Activated CD8-positive, alpha-beta memory T cell treated with anti-CD3 and anti-CD28 coated beads, Interleukin-2, amount 10 ng/mL, durations not matched to agents 7 days and 5 days (primary cell): ENCODE data around the gene PP2D1. TPM values are rescaled to one million over a fixed set of nuclear protein-coding genes. Genes with fewer than 3 reads are reported as not detected.
"Not testable (repeated sequence)": the region's sequence is repeated elsewhere in the genome, so short reads cannot be mapped to it uniquely, and the experiment has no call there.

Source experiments
- ATAC-seq: fragments of 150-1000 bp; cut with Tn5 transposase; one replicate; pipeline ENCODE4 v1.10.0; 2021; ENCODE audit warnings: moderate library complexity
- CTCF ChIA-PET: fragments of 350-600 bp; sonication (Branson Sonifier 250); formaldehyde crosslinking; loops from one replicate; lab custom pipeline; 2021; ENCODE audit warnings: antibody characterized with exemption; lab: Charles Lee
- DNase-seq: peaks from one replicate; pipeline ENCODE4 v3.0.0-alpha.2; 2020
- H3K27ac Mint-ChIP-seq: one replicate; pipeline ENCODE4 v1.8.0; 2021; ENCODE audit warnings: mild to moderate bottlenecking, mixed read lengths
- H3K27me3 Mint-ChIP-seq: one replicate; pipeline ENCODE4 v1.8.0; 2021; ENCODE audit warnings: mixed read lengths
- H3K36me3 Mint-ChIP-seq: one replicate; pipeline ENCODE4 v1.8.0; 2021; ENCODE audit warnings: mild to moderate bottlenecking, mixed read lengths
- H3K4me1 Mint-ChIP-seq: one replicate; pipeline ENCODE4 v1.8.0; 2021; ENCODE audit warnings: mixed read lengths
- H3K4me3 Mint-ChIP-seq: one replicate; pipeline ENCODE4 v1.8.0; 2021; ENCODE audit warnings: mild to moderate bottlenecking, moderate library complexity, mixed read lengths
- H3K9me3 Mint-ChIP-seq: one replicate; pipeline ENCODE4 v1.8.0; 2022; ENCODE audit warnings: low read depth, mixed read lengths
- total RNA-seq, 2 experiments: library from RNA; stranded (reverse); gene quantifications; one replicate each; pipeline ENCODE4 v1.2.3, GENCODE V29; 2021

The PP2D1 gene
- total RNA-seq, 2 experiments from 2014 or later: not detected

DNA sequence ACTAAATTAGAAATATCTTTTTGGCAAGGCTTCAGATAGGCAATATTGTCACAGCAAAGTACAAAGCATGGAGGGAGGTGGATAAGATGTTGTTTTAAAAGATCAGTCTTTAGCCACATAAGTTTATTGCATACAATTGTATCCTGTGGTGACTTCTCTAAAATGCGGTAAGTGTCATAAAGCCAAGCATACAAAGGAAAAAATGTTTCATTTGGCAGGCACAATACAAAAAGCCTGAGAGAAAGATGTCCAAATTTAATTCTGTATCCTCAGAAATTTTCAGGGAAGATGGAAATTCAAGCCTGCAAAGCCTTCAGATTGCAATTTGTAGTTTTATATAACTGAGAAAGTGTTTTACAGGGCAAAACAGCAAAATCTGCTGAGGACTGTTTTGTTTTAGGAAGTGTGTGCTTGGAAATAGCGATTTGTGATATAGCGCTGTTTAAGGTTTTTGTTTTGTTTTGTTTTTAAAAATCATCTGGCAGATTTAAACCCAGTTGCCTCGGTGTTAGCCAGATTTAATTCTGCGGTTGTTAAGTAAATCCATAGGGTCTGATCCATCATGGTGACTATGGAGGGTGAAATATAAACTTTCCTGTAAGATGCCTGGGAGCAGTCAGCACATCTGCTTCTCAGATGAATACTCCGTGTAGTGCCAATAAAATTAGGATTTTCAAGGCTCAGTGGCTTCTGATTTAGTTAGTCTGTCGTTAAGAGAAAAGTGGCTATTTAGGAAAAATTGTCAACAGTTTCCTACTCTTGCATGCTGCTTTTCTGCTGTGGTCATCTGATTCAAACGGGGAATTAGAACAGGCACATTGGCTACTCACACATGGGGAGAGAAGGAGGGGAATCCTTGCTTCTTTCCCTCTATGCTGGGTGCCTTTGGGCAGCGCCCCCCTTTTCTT lies 36.2 kb upstream of the PP2D1 start:
- H3K4me1 Mint-ChIP-seq: peaks cover 73% of the 10 kb centered on the region
- H3K36me3 Mint-ChIP-seq: peaks cover 43% of the 10 kb centered on the region
- no peak overlapping the region for H3K27ac Mint-ChIP-seq
- CTCF ChIA-PET: no interaction called here
- no peaks in the 10 kb centered on the region for H3K9me3 Mint-ChIP-seq
- H3K27me3 Mint-ChIP-seq: no peaks in the 10 kb centered on the region
- no peak overlapping the region for H3K4me3 Mint-ChIP-seq
- DNase-seq (no peak), ATAC-seq (no peak)

DNA sequence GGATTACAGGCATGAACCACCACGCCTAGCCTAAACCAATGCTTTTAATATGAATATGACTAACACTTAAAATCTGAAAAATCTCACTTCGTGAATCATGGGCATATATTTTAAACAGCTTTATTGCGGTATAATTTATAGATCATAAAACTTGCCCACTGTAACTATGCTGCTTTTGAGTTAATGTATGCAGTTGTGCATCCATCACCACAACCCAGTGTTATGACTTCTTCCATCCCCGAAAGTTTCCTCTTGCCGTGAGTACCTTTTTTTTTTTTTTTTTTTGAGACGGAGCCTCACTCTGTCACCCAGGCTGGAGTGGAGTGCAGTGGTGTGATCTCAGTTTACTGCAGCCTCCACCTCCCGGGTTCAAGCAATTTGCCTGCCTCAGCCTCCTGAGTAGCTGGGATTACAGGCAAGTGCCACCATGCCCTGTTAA lies 35.3 kb upstream of the PP2D1 start:
- Mint-ChIP-seq H3K36me3 (peaks cover 46% of the 10 kb centered on the region), H3K9me3 (no peaks in the 10 kb centered on the region), H3K27ac (peak overlapping the region; percentile 11), H3K4me3 (peak overlapping the region; percentile 17), H3K4me1 (peaks cover 74% of the 10 kb centered on the region), H3K27me3 (no peaks in the 10 kb centered on the region)
- no peak for DNase-seq
- ATAC-seq: no peak
- CTCF ChIA-PET: no interaction called here

DNA sequence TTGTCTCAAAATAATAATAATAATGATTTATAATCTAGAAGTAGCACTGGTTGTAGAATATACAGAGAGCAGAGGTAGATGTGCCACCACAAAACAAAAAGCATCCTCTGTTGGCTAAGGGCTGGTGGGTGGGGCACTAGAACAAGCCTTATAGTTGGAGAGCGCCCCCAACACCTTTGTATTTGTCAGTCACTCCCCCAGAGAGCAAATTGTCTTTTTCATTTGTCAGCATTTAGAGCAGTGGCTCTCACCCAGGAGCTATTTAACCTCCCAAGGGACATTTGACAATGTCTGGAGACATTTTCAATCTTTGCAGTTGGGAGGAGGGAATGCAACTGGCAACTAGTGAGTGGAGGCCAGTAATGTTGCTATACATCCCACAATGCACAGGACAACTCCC lies 34.5 kb upstream of the PP2D1 start:
- H3K4me3 Mint-ChIP-seq: no peak overlapping the region
- DNase-seq: no peak
- H3K9me3 Mint-ChIP-seq: no peaks in the 10 kb centered on the region
- H3K36me3 Mint-ChIP-seq: peaks cover 47% of the 10 kb centered on the region
- H3K27me3 Mint-ChIP-seq: no peaks in the 10 kb centered on the region
- no peak for ATAC-seq
- no peak overlapping the region for H3K27ac Mint-ChIP-seq
- H3K4me1 Mint-ChIP-seq: peaks cover 75% of the 10 kb centered on the region
- CTCF ChIA-PET: no interaction called here

DNA sequence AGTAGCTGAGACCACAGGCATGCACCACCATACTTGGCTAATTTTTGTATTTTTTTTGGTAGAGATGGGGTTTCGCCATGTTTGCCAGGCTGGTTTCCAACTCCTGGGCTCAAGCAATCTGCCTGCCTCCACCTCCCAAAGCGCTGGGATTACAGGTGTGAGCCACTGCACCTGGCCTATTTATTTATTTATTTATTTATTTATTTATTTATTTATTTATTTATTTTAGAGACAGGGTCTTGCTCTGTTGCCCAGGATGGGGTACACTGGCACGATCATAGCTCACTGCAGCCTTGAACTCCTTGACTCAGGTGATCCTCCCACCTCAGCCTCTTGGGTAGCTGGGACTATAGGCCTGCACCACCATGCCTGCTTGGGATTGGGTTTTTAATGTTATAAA lies 33.1 kb upstream of the PP2D1 start:
- ATAC-seq, H3K4me3 Mint-ChIP-seq, DNase-seq, CTCF ChIA-PET, H3K9me3 Mint-ChIP-seq, H3K27me3 Mint-ChIP-seq, H3K27ac Mint-ChIP-seq: not testable (repeated sequence)
- H3K4me1 Mint-ChIP-seq: peaks cover 66% of the 10 kb centered on the region
- H3K36me3 Mint-ChIP-seq: peaks cover 44% of the 10 kb centered on the region

DNA sequence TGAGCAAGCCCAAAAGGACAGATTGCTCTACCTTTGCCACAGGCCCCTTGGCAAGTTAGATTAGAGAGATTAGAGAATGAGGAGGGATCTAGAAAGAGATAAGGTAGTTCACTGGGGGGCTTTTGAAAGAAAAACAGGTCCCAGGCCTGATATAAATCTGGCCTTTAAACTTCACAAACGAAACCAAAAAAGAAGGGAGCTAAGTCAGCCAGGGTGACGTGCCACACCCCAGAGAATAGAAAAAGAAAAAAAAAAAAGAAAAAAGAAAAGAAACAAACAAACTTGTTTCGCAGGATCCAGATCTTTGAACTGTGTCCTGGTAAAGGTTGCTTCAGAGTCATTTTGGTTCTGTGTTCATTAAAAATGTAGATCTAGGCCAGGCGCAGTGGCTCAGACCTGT lies 31.8 kb upstream of the PP2D1 start:
- H3K9me3 Mint-ChIP-seq: no peaks in the 10 kb centered on the region
- peaks cover 36% of the 10 kb centered on the region for H3K36me3 Mint-ChIP-seq
- H3K4me3 Mint-ChIP-seq: peak overlapping the region; percentile 93
- peaks cover 60% of the 10 kb centered on the region for H3K4me1 Mint-ChIP-seq
- no peaks in the 10 kb centered on the region for H3K27me3 Mint-ChIP-seq
- CTCF ChIA-PET: interaction anchor here (1.1 to 2.0 kb wide), 6 partner anchors 8 to 61 kb away, joined by 3 to 5 read pairs (median 4); no protein-coding TSS in a partner anchor
- peak overlapping the region; percentile 97 for H3K27ac Mint-ChIP-seq
- DNase-seq (no peak), ATAC-seq (no peak)

DNA sequence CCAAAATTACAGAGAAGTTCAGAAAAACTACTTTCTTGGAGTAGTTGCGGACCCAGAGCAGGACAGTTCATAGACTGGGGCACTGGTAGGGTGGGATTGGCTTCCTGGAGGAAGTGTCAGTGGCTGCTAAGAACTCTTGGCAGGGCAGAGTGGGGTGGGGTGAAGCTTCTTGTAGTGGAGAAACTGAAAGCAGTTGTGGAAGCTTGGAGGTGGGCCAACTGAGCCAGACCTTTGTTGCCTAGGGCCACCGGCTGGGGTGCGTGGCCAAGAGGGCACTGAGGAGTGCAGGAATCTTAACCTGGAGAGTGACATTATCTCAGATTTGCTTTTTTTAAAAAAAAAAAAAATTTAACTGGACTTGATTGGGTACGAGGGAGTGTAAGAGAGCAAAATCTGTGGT lies 31.3 kb upstream of the PP2D1 start:
- ATAC-seq: peak; percentile 28
- CTCF ChIA-PET: interaction anchor here (1.1 to 2.0 kb wide), 6 partner anchors 8 to 61 kb away, joined by 3 to 5 read pairs (median 4); no protein-coding TSS in a partner anchor
- peak; percentile 78 for DNase-seq
- Mint-ChIP-seq H3K9me3 (no peaks in the 10 kb centered on the region), H3K4me1 (peaks cover 62% of the 10 kb centered on the region), H3K36me3 (peaks cover 34% of the 10 kb centered on the region), H3K27ac (peak overlapping the region; percentile 97), H3K27me3 (no peaks in the 10 kb centered on the region), H3K4me3 (peak overlapping the region; percentile 93)

DNA sequence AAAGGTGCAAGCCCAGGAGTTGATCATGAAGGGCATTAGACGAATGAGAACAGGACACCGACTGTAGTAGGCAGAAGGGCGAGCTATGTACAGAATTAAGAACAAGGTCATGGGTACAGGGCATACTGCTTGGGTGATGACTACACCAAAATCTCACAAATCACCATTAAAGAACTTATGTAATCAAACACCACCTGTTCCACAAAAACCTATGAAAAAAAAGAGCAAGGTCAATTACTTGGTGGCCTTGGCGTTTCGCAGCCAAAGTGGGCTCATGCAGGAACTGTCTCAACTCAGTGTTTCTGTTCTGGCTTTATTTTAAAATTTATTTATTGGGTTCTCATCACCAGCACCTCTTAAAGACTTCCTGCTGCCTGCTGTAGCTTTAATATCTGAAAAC lies 30.3 kb upstream of the PP2D1 start:
- Mint-ChIP-seq H3K4me3 (peak overlapping the region; percentile 93), H3K27ac (peak overlapping the region; percentile 97), H3K27me3 (no peaks in the 10 kb centered on the region), H3K36me3 (peaks cover 27% of the 10 kb centered on the region), H3K4me1 (peaks cover 61% of the 10 kb centered on the region), H3K9me3 (no peaks in the 10 kb centered on the region)
- DNase-seq (no peak), ATAC-seq (no peak)
- CTCF ChIA-PET: interaction anchor here (0.9 to 2.7 kb wide), 4 partner anchors 9 to 16 kb away, joined by 4 to 15 read pairs (median 5); no protein-coding TSS in a partner anchor

DNA sequence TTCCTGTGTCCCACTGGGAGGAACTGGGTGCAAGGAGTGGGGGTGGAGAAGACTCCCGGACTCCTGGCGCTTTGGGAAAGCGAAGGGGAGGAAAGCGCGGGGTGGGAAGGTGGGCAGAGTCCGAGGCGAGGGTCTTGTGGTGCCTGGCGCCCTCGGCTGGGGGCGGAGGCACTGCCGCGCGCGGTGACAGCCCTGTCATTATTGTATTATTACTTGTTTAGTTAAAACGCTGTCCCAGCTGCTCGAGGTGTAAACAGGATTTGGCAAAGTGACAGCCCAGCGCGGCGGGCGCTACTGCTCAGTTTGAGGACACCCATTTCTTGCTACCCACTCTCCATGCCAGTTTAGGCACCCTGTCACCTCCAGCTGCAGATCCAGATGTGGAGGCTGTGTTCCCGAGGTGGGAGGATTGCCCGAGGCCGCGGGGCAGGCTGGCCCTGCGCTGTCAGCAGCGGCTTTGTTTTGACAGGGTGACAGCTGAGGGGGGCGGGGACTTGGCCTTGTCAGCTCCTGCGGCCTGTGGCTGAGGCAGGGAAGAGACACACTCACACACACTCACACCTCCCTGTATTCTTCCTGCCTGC lies 29.2 kb upstream of the PP2D1 start:
- Mint-ChIP-seq H3K4me1 (peaks cover 56% of the 10 kb centered on the region), H3K27me3 (no peaks in the 10 kb centered on the region), H3K27ac (peak overlapping the region; percentile 97), H3K9me3 (no peaks in the 10 kb centered on the region), H3K36me3 (peaks cover 21% of the 10 kb centered on the region), H3K4me3 (peak overlapping the region; percentile 93)
- peak; percentile 90 for DNase-seq
- CTCF ChIA-PET: interaction anchor here (0.7 to 2.7 kb wide), 7 partner anchors 10 to 145 kb away, joined by 3 to 15 read pairs (median 5); partner anchors contain the start of gene SGO1
- ATAC-seq: peak; percentile 52

DNA sequence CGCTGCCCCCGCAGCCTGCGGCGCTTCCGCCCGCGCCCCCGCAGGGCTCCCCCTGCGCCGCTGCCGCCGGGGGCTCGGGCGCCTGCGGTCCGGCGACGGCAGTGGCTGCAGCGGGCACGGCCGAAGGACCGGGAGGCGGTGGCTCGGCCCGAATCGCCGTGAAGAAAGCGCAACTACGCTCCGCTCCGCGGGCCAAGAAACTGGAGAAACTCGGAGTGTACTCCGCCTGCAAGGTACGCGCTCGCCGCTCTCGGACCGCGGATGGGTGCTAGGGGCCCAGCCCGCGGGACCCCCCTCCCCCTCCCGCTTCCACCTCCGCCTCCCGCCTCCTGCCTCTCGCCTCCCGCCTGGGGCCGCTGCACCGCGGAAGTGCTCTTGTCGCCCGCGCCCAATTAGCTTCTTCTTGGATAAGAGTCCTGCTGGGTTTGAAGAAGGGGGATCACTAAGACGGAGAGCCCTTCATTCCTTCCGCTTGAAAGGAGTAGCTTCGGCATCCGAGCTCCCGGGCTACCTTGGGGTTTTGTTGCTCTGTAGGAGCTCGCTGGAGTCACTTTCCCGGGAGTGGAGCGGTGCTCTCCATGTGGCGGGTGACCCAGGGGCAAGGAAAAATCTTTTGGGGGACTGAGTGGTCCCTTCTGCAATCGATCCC lies 28.6 kb upstream of the PP2D1 start:
- peak overlapping the region; percentile 97 for H3K27ac Mint-ChIP-seq
- DNase-seq (peak; percentile 86), ATAC-seq (peak; percentile 35)
- H3K9me3 Mint-ChIP-seq: no peaks in the 10 kb centered on the region
- peaks cover 18% of the 10 kb centered on the region for H3K36me3 Mint-ChIP-seq
- H3K4me3 Mint-ChIP-seq: peak overlapping the region; percentile 93
- CTCF ChIA-PET: interaction anchor here (0.7 to 2.7 kb wide), 8 partner anchors 10 to 145 kb away, joined by 3 to 15 read pairs (median 4); no protein-coding TSS in a partner anchor
- peaks cover 50% of the 10 kb centered on the region for H3K4me1 Mint-ChIP-seq
- no peaks in the 10 kb centered on the region for H3K27me3 Mint-ChIP-seq

DNA sequence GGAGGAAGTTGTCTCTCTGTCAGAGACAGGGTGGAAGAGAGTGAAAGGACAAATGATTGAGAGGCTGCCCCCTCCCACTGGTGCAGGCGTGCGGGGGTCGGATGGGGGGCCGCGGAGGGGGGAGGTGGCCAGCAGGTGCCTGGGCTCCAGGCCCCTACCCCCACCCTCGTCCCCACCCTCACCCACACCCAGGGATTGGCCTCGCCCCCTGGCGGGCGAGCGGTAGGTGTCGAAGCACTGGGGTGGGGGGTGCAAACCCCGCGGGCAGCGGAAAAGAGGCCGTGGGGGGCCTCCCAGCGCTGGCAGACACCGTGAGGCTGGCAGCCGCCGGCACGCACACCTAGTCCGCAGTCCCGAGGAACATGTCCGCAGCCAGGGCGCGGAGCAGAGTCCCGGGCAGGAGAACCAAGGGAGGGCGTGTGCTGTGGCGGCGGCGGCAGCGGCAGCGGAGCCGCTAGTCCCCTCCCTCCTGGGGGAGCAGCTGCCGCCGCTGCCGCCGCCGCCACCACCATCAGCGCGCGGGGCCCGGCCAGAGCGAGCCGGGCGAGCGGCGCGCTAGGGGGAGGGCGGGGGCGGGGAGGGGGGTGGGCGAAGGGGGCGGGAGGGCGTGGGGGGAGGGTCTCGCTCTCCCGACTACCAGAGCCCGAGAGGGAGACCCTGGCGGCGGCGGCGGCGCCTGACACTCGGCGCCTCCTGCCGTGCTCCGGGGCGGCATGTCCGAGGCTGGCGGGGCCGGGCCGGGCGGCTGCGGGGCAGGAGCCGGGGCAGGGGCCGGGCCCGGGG lies 27.9 kb upstream of the PP2D1 start, which contains the start of gene KAT2B:
KAT2B (plus strand) TSS at position 682 of the 783 bp plus-strand sequence; CDS start at position 714, 32 bp downstream.
- Mint-ChIP-seq H3K36me3 (peaks cover 16% of the 10 kb centered on the region), H3K9me3 (no peaks in the 10 kb centered on the region), H3K27ac (peak within 1 kb of the TSS; percentile 97), H3K4me1 (peaks cover 48% of the 10 kb centered on the region), H3K4me3 (peak within 1 kb of the TSS; percentile 93), H3K27me3 (no peaks in the 10 kb centered on the region)
- ATAC-seq (peak; percentile 63), DNase-seq (peak; percentile 89)
- CTCF ChIA-PET: interaction anchor here (0.7 to 2.7 kb wide), 6 partner anchors 11 to 145 kb away, joined by 3 to 15 read pairs (median 4); no protein-coding TSS in a partner anchor

DNA sequence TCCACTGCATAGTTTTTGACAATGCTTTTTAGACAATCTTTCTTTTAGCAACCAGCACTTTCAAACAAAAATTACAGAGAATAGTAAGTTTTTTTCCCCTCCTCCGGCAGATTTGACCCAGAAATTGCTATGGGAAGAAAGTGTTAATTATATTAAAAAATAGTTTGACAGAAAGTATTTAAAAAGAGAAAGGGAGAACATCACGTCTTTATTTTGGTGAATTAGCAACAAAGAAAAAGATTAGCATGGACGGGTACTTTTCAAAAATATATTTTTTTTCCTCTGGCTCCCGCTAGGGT lies 27.4 kb upstream of the PP2D1 start:
- H3K4me3 Mint-ChIP-seq: peak overlapping the region; percentile 78
- peaks cover 12% of the 10 kb centered on the region for H3K36me3 Mint-ChIP-seq
- CTCF ChIA-PET: interaction anchor here (1.0 to 2.7 kb wide), 4 partner anchors 12 to 64 kb away, joined by 3 to 15 read pairs (median 8); no protein-coding TSS in a partner anchor
- DNase-seq: no peak
- no peak for ATAC-seq
- no peaks in the 10 kb centered on the region for H3K27me3 Mint-ChIP-seq
- peaks cover 45% of the 10 kb centered on the region for H3K4me1 Mint-ChIP-seq
- no peaks in the 10 kb centered on the region for H3K9me3 Mint-ChIP-seq
- peak overlapping the region; percentile 94 for H3K27ac Mint-ChIP-seq

DNA sequence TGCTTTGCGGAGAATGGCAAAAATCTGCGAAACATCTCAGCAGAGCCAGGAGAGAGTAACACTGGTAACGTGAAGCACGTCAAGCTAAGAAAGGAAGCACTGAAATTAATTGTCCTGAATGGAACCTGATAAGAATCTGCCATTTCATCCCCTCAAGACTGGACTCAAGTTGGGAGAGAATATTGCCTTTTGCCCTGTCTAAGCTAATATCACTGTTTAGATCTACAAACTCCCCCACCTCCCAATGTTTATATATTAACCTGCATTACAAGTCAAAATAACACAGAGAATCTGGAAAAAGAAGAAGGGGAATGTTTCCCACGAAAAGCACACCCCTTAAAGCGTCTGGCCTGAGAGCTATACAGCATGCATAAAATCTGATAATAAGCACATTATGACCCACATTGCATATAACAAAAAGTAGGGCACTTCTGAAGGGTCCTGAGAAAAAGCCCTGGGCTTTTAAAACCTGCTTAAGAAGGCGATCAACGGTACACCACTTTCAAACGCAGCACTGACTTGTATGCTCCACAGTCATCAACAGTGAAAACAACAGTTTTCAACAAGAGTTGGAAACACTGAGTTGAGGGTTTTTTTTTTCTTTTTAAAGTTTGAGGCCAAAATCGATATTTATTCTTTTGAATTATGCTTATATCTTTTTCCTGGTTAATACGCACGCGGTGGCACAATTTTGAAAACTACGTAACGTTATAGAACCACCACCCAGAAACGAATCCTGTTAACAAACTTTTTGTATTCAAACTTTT lies 26.8 kb upstream of the PP2D1 start:
- ATAC-seq (no peak), DNase-seq (no peak)
- H3K36me3 Mint-ChIP-seq: peaks cover 11% of the 10 kb centered on the region
- peaks cover 45% of the 10 kb centered on the region for H3K4me1 Mint-ChIP-seq
- CTCF ChIA-PET: interaction anchor here (1.4 kb wide), 1 partner anchor 65 kb away, joined by 4 read pairs; no protein-coding TSS in a partner anchor
- peak overlapping the region; percentile 78 for H3K4me3 Mint-ChIP-seq
- H3K27ac Mint-ChIP-seq: peak overlapping the region; percentile 94
- H3K9me3 Mint-ChIP-seq: no peaks in the 10 kb centered on the region
- no peaks in the 10 kb centered on the region for H3K27me3 Mint-ChIP-seq
